OCI-LY7 (cell line): ENCODE data around the gene MEOX2. TPM values are rescaled to one million over a fixed set of nuclear protein-coding genes. Genes with fewer than 3 reads are reported as not detected.

ENCODE experiments used
- BruUV-seq: library from RNA; stranded (reverse); fragments of 400-500 nt; replicated peaks from 2 replicates; lab custom pipeline; 2021; lab: Mats Ljungman, UMichigan
- CTCF ChIA-PET: fragments of 300-600 bp; sonication (Branson Sonifier 250); formaldehyde crosslinking; loops from one replicate; lab custom pipeline; 2022; ENCODE audit warnings: antibody characterized with exemption; ENCODE audit not compliant: unreplicated experiment; lab: Charles Lee
- POLR2A ChIA-PET: fragments of 300-600 bp; sonication (Branson Sonifier 250); formaldehyde crosslinking; loops from one replicate; lab custom pipeline; 2022; ENCODE audit warnings: antibody characterized with exemption; lab: Charles Lee
- DNase-seq: peaks from one replicate; pipeline ENCODE4 v3.0.0-alpha.2; 2015; ENCODE audit warnings: low spot score
- H2AFZ ChIP-seq: fragments of 200-600 bp; sonication (generic), shearing (Covaris generic); 2 replicates; pipeline ENCODE4 v1.6.1; 2014; ENCODE audit warnings: mild to moderate bottlenecking, antibody characterized with exemption, low read length, moderate library complexity
- H3K27ac ChIP-seq: fragments of 200-600 bp; sonication (generic); 2 replicates; pipeline ENCODE4 v1.5.1; 2014; ENCODE audit warnings: mixed run types, low read depth, mild to moderate bottlenecking, moderate library complexity, low read length, inconsistent platforms; ENCODE audit not compliant: poor library complexity, severe bottlenecking
- H3K36me3 ChIP-seq: fragments of 200-600 bp; sonication (generic); 2 replicates; pipeline ENCODE4 v1.6.1; 2014; ENCODE audit warnings: mild to moderate bottlenecking, antibody characterized with exemption, low read length, moderate library complexity, mixed read lengths; ENCODE audit not compliant: insufficient read depth
- H3K4me1 ChIP-seq: fragments of 200-600 bp; sonication (generic); 2 replicates; pipeline ENCODE4 v1.5.1; 2014; ENCODE audit warnings: mild to moderate bottlenecking, low read length; ENCODE audit not compliant: insufficient read depth, poor library complexity, severe bottlenecking
- H3K4me2 ChIP-seq: fragments of 200-600 bp; sonication (generic); 2 replicates; pipeline ENCODE4 v1.6.1; 2014; ENCODE audit warnings: mild to moderate bottlenecking, low read length
- H3K4me3 ChIP-seq: fragments of 200-600 bp; sonication (generic); 2 replicates; pipeline ENCODE4 v1.5.1; 2014; ENCODE audit warnings: mild to moderate bottlenecking, low read depth, low read length; ENCODE audit not compliant: poor library complexity, severe bottlenecking
- H3K79me2 ChIP-seq: fragments of 200-600 bp; sonication (generic); 2 replicates; pipeline ENCODE4 v1.6.1; 2016; ENCODE audit warnings: low read depth, mild to moderate bottlenecking, low read length, moderate library complexity, mixed read lengths; ENCODE audit not compliant: insufficient read depth
- H3K9me2 ChIP-seq: fragments of 200-600 bp; sonication (generic); 2 replicates; pipeline ENCODE4 v1.6.1; 2016; ENCODE audit warnings: mild to moderate bottlenecking, low read length, mixed read lengths; ENCODE audit not compliant: insufficient read depth
- H3K9me3 ChIP-seq: fragments of 200-600 bp; sonication (generic); 2 replicates; pipeline ENCODE4 v1.6.1; 2014; ENCODE audit warnings: mild to moderate bottlenecking, mixed run types, low read length, mixed read lengths
- H4K20me1 ChIP-seq: fragments of 200-600 bp; sonication (generic); 2 replicates; pipeline ENCODE4 v1.6.1; 2014; ENCODE audit warnings: mild to moderate bottlenecking, antibody characterized with exemption, low read length, moderate library complexity, mixed read lengths; ENCODE audit not compliant: insufficient read depth
- EZH2phosphoT487 ChIP-seq: fragments of 200-600 bp; sonication (generic); IDR thresholded peaks from 2 replicates; pipeline ENCODE4 v1.6.1; 2018; ENCODE audit warnings: low read depth, borderline replicate concordance, mild to moderate bottlenecking, mixed run types, antibody characterized with exemption, low read length, moderate library complexity, mixed read lengths
- intact Hi-C: fragments of 100-400 bp; cut with micrococcal nuclease; formaldehyde crosslinking; loops from one replicate; pipeline ENCODE4 v1.10.0; 2022; ENCODE audit not compliant: unreplicated experiment
- total RNA-seq, 2 experiments: library from RNA; depleted of rRNA in 1 of 2; stranded (reverse); fragments of >200 nt in 1 of 2; shearing (Covaris generic) in 1 of 2; gene quantifications; 2 replicates each; pipeline ENCODE4 v1.2.3, GENCODE V29; 2014 to 2022
- TF ChIP-seq, protein P1 (sequence below): fragments of 200-600 bp; sonication (generic); conservative IDR thresholded peaks from 2 replicates; pipeline ENCODE4 v1.5.1; 2014; ENCODE audit warnings: mild to moderate bottlenecking, antibody characterized with exemption, low read length, moderate library complexity, mixed read lengths

MEOX2 gene
- total RNA-seq, 2 experiments from 2014 or later = not detected

DNA sequence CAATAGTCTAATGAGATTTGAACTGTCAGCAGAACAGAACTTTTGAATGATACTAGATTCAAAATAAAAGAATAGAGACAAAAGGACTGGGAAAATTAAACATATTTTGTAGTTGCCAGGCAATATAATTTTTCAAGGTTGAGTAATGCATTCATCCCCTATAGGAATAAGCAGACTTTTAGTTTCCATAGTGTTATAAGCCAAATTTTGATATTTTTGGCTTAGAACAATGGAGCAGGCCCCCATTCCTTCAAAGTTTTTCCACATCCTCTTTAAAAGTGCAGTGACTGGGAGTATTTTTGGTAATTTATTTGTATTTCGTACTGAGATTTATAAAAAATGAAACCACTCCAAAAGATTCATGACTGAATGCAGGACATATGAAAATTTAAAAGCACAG is 24.0 kb downstream of the MEOX2 start:
- BruUV-seq = no TSS peak
- Histone ChIP-seq H3K79me2 (no peaks in the 10 kb centered on the region), H3K27ac (no peak overlapping the region), H3K4me1 (no peaks in the 10 kb centered on the region), H3K36me3 (no peaks in the 10 kb centered on the region), H2AFZ (no peak overlapping the region), H3K4me2 (no peak overlapping the region), H3K4me3 (no peak overlapping the region), H3K9me3 (no peaks in the 10 kb centered on the region), H4K20me1 (no peaks in the 10 kb centered on the region), H3K9me2 (no peaks in the 10 kb centered on the region)
- ChIA-PET POLR2A (no interaction called here), CTCF (no interaction called here)
- TF ChIP-seq EZH2phosphoT487 = no peak
- TF ChIP-seq, protein P1, sequence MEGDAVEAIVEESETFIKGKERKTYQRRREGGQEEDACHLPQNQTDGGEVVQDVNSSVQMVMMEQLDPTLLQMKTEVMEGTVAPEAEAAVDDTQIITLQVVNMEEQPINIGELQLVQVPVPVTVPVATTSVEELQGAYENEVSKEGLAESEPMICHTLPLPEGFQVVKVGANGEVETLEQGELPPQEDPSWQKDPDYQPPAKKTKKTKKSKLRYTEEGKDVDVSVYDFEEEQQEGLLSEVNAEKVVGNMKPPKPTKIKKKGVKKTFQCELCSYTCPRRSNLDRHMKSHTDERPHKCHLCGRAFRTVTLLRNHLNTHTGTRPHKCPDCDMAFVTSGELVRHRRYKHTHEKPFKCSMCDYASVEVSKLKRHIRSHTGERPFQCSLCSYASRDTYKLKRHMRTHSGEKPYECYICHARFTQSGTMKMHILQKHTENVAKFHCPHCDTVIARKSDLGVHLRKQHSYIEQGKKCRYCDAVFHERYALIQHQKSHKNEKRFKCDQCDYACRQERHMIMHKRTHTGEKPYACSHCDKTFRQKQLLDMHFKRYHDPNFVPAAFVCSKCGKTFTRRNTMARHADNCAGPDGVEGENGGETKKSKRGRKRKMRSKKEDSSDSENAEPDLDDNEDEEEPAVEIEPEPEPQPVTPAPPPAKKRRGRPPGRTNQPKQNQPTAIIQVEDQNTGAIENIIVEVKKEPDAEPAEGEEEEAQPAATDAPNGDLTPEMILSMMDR = no peak
- intact Hi-C loops = no loop called here
- DNase-seq = no peak

DNA sequence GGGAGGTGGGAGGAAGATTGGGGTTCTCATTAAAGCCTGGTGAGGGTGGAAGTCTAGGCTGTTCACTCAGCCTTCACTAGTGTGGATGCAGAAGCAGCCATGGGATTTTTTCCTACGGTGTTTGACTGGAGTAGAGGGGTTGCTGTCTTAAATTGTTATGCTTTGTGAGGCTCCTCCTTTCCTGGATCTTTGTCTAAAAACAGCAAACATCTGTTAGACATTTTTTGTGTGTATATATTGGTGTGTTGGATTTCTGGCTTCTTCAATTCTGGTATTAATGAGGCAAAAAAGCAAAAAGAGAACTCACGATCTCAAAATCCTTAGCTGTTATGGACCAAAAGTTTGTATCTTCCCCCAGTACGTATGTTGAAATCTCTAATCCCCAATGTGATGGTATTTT is 28.2 kb downstream of the MEOX2 start:
- no peak for DNase-seq
- intact Hi-C loops = no loop called here
- Histone ChIP-seq H3K9me2 (no peaks in the 10 kb centered on the region), H4K20me1 (no peaks in the 10 kb centered on the region), H3K79me2 (no peaks in the 10 kb centered on the region), H3K4me3 (no peak overlapping the region), H3K9me3 (no peaks in the 10 kb centered on the region), H3K4me2 (no peak overlapping the region), H3K36me3 (no peaks in the 10 kb centered on the region), H3K27ac (no peak overlapping the region), H2AFZ (no peak overlapping the region), H3K4me1 (no peaks in the 10 kb centered on the region)
- POLR2A ChIA-PET = interaction anchor here (0.7 kb wide), 1 partner anchor 11 kb away, joined by 3 read pairs; no protein-coding TSS in a partner anchor
- CTCF ChIA-PET = no interaction called here
- no TSS peak for BruUV-seq
- TF ChIP-seq EZH2phosphoT487 = no peak
- TF ChIP-seq, protein P1 = no peak

DNA sequence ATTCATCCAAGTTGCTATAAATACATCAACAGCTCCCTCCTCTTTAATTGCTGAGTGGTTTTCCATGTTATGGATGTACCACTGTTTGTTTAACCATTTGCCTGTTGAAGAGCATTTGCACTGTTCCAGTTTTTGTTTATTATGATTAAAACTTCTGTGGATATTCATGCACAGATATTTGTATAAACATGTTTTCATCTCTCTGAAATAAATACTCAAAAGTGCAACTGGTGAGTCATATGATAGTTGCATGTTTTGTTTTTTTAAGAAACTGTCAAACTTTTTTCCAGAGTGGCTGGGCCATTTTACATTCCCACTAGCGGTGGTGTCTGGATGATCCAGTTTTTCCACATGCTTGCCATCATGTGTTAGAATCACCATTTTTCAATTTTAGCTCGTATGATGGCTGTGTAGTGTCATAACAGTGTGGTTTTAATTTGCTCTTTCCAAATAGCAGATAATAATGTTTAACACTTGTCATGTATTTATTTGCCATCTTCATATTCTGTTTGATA is 33.6 kb downstream of the MEOX2 start:
- Histone ChIP-seq H3K36me3 (no peaks in the 10 kb centered on the region), H2AFZ (no peak overlapping the region), H3K4me2 (no peak overlapping the region), H3K4me1 (no peaks in the 10 kb centered on the region), H3K9me3 (no peaks in the 10 kb centered on the region), H3K27ac (no peak overlapping the region), H3K4me3 (no peak overlapping the region), H3K79me2 (no peaks in the 10 kb centered on the region), H3K9me2 (no peaks in the 10 kb centered on the region), H4K20me1 (no peaks in the 10 kb centered on the region)
- ChIA-PET POLR2A (interaction anchor here (0.6 to 0.7 kb wide), 3 partner anchors 45 to 1559 kb away, joined by 4 to 5 read pairs (median 4); no protein-coding TSS in a partner anchor), CTCF (no interaction called here)
- TF ChIP-seq EZH2phosphoT487 = no peak
- TF ChIP-seq, protein P1 = no peak
- no peak for DNase-seq
- intact Hi-C loops = no loop called here
- no TSS peak for BruUV-seq
